ENCODE results near the gene ANGPT4. TPM values are rescaled to one million over a fixed set of nuclear protein-coding genes. Genes with fewer than 3 reads are reported as not detected.

ANGPT4 gene
- total and polyA plus RNA-seq, 10 of the 15 experiments (the other 5 are each of a cell fraction or from before 2014, with no cell fraction given), result 0.01 to 0.16 TPM; not detected in 8

- no peak overlapping the region for H3K9ac ChIP-seq (ENCODE audit: control insufficient read depth, insufficient read depth, low read length)
- H3K4me3 ChIP-seq, result no peak overlapping the region
- DNase-seq (ENCODE audit: low read depth, low spot score) (no peak), ATAC-seq (no peak), FAIRE-seq (no peak)
- ChIA-PET SMC1A (ENCODE audit: uncharacterized antibody, unreplicated experiment) (interaction anchor here (0.5 to 5.4 kb wide), 14 partner anchors 15 to 255 kb away, joined by 3 to 52 read pairs (median 4); partner anchors contain the start of gene FAM110A), RAD21 (ENCODE audit: unreplicated experiment) (interaction anchor here (0.6 to 4.6 kb wide), 10 partner anchors 28 to 1294 kb away, joined by 3 to 94 read pairs (median 4); no protein-coding TSS in a partner anchor), POLR2A (no interaction called here), CTCF (interaction anchor here (0.6 to 4.6 kb wide), 29 partner anchors 9 to 253 kb away, joined by 3 to 142 read pairs (median 4); partner anchors contain the start of gene FAM110A)
- intact Hi-C loops (cut with micrococcal nuclease; ENCODE audit: unreplicated experiment), result loop anchor here (1.0 kb wide), 2 partner anchors 139 to 153 kb away; no protein-coding TSS in a partner anchor
- no peaks in the 10 kb centered on the region for H3K4me1 ChIP-seq (ENCODE audit: control insufficient read depth, insufficient read depth, low read length)
- H3K9me3 ChIP-seq (replicated peaks; ENCODE audit: control insufficient read depth, insufficient read depth, low read length), result no peaks in the 10 kb centered on the region
- TF ChIP-seq ATF7 (IDR thresholded peaks at IDR 0.05; ENCODE audit: low read depth) (peak; percentile 84), ZNF592 (IDR thresholded peaks at IDR 0.05) (no peak), MYB (IDR thresholded peaks at IDR 0.05; ENCODE audit: borderline replicate concordance, low read depth, low read length) (no peak)
- H2AFZ ChIP-seq (ENCODE audit: control insufficient read depth, low read depth, low read length), result no peak overlapping the region
- WGBS (ENCODE audit: insufficient coverage, insufficient replicate concordance, low lambda C conversion rate, missing lambda C conversion rate), result 48% methylated on average over 7 of the region's 7 CpGs
- BruUV-seq (replicated peaks), result no TSS peak
- no peaks in the 10 kb centered on the region for H4K20me1 ChIP-seq (ENCODE audit: control insufficient read depth, insufficient read depth)
- no peaks in the 10 kb centered on the region; a peak in 1 of 4 replicates for H3K27me3 ChIP-seq (replicated peaks in 1 of 2; ENCODE audit: control insufficient read depth in 2 of 2, insufficient read depth in 2 of 2, low read length in 1 of 2)
- H3K36me3 ChIP-seq (ENCODE audit: control insufficient read depth in 2 of 2, insufficient read depth in 2 of 2, low read length in 1 of 2), result no peaks in the 10 kb centered on the region
- H3K4me2 ChIP-seq (ENCODE audit: control insufficient read depth, insufficient read depth), result no peak overlapping the region
- no peaks in the 10 kb centered on the region for H3K79me2 ChIP-seq (ENCODE audit: control insufficient read depth, insufficient read depth, low read length)
- H3K27ac ChIP-seq (ENCODE audit: control insufficient read depth, insufficient read depth), result no peak overlapping the region
- in situ Hi-C loops (cut with MboI), result loop anchor here (5.0 kb wide), 1 partner anchor 138 kb away; no protein-coding TSS in a partner anchor
These were observed 39.5 kb upstream of the ANGPT4 start for GRCh38 chr20:955656-956055.
